ENCODE measurements around the gene RCAN1.

Gene RCAN1

GRCh38 chr21:34554227-34554626 lies 60.7 kb downstream of the RCAN1 start:
- H3K4me3 Mint-ChIP-seq: no peak overlapping the region
- H3K4me1 Mint-ChIP-seq: peaks cover 11% of the 10 kb centered on the region
- peaks cover 10% of the 10 kb centered on the region for H3K9me3 Mint-ChIP-seq
- H3K36me3 Mint-ChIP-seq (ENCODE audit: low read depth): peaks cover 12% of the 10 kb centered on the region
- no peak overlapping the region for H3K27ac Mint-ChIP-seq
- H3K27me3 Mint-ChIP-seq (ENCODE audit: low read depth): no peaks in the 10 kb centered on the region
- no peak for TF ChIP-seq CTCF (IDR thresholded peaks at IDR 0.05; ENCODE audit: unreplicated experiment in 3 of 3)

- H3K9me3 Mint-ChIP-seq: peaks cover 10% of the 10 kb centered on the region
- TF ChIP-seq CTCF (IDR thresholded peaks at IDR 0.05; ENCODE audit: unreplicated experiment in 3 of 3): no peak
- H3K27me3 Mint-ChIP-seq (ENCODE audit: low read depth): no peaks in the 10 kb centered on the region
- H3K4me3 Mint-ChIP-seq: peak overlapping the region in 1 of 3 experiments; percentile 13
- H3K36me3 Mint-ChIP-seq (ENCODE audit: low read depth): peaks cover 12% of the 10 kb centered on the region
- H3K4me1 Mint-ChIP-seq: peaks cover 6% of the 10 kb centered on the region
- peak overlapping the region; percentile 36 to 71 (median 68) for H3K27ac Mint-ChIP-seq
Measured at GRCh38 chr21:34553151-34553952, 61.6 kb downstream of the RCAN1 start.

DNA sequence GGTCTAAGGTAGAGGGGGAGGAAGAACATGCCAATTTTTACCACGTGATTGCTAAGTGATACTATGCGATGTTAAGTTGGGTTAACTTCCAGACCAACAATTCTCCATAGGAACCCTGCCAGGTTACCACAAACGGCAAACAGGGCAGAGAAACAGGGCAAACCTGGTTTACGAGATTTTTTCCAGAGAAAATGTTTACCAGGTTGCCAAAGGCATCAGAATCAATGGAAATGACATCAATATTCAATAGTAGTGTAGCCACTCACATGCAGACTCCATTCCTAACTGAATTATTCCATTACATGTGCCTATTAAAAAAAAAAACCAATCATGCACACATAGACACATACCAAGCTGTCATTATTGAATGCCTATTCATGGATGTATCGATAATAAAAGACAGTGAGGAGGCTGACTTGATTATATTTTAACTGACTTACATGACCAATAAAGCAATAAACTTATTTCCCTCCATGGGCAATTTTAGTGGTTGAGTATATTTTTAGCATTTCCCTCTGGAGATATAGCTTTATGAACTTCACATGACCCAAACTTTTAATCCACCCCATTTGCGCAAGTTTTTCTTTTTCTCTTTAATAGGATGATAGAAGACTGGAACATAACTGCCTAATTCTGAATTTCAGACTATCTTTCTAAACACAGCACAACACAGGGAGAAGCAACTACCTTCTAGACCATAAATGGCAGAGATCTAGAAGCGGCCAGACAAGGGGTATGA lies 62.4 kb downstream of the RCAN1 start:
- no peak for TF ChIP-seq CTCF (IDR thresholded peaks at IDR 0.05; ENCODE audit: unreplicated experiment in 3 of 3)
- Mint-ChIP-seq H3K27me3 (ENCODE audit: low read depth) (no peaks in the 10 kb centered on the region), H3K4me3 (peak overlapping the region in 1 of 3 experiments; percentile 13), H3K36me3 (ENCODE audit: low read depth) (peaks cover 12% of the 10 kb centered on the region), H3K27ac (peak overlapping the region; percentile 36 to 71 (median 68)), H3K9me3 (peaks cover 10% of the 10 kb centered on the region), H3K4me1 (peaks cover 6% of the 10 kb centered on the region)

DNA sequence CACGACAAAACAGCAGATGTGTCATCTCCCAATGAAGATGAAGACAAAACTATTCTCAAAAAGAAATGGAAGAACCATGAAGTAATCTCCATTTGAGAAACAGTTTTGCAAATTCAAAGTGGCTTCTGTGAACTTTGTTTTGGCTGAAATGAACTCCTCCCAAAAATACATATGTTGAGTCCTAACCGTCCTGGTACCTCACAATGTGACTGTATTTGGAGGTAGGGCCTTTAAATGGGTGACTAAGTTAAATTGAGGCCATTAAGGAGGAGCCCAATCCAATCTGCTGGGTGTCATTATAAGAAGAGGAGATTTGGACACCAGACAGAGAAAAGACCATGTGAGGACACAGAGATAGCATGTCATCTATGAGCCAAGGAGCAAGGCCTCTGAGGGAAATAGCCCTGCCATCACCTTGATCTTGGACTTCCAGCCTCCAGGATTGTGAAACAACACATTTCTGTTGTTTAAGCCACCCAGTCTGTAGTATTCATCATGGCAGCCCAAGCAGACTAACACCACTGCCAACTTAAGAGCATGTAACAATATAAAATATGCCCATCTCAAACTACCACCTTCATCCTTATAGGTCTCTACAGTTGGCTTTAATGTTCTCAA lies 64.6 kb downstream of the RCAN1 start:
- no peak for TF ChIP-seq CTCF (IDR thresholded peaks at IDR 0.05; ENCODE audit: unreplicated experiment in 3 of 3)
- peaks cover 12% of the 10 kb centered on the region for H3K36me3 Mint-ChIP-seq (ENCODE audit: low read depth)
- no peak overlapping the region for H3K27ac Mint-ChIP-seq
- H3K4me1 Mint-ChIP-seq: peaks cover 12% of the 10 kb centered on the region
- peaks cover 10% of the 10 kb centered on the region for H3K9me3 Mint-ChIP-seq
- H3K27me3 Mint-ChIP-seq (ENCODE audit: low read depth): no peaks in the 10 kb centered on the region
- no peak overlapping the region for H3K4me3 Mint-ChIP-seq

GRCh38 chr21:34548781-34549376 lies 66.0 kb downstream of the RCAN1 start:
- H3K36me3 Mint-ChIP-seq (ENCODE audit: low read depth): no peaks in the 10 kb centered on the region
- no peak overlapping the region for H3K4me3 Mint-ChIP-seq
- H3K4me1 Mint-ChIP-seq: peaks cover 18% of the 10 kb centered on the region
- H3K27me3 Mint-ChIP-seq (ENCODE audit: low read depth): no peaks in the 10 kb centered on the region
- no peaks in the 10 kb centered on the region for H3K9me3 Mint-ChIP-seq
- no peak for TF ChIP-seq CTCF (IDR thresholded peaks at IDR 0.05; ENCODE audit: unreplicated experiment in 3 of 3)
- H3K27ac Mint-ChIP-seq: no peak overlapping the region

All from nephron (organoid).